SK-N-SH (cell line): ENCODE data around the gene GHRHR. TPM values are rescaled to one million over a fixed set of nuclear protein-coding genes. Genes with fewer than 3 reads are reported as not detected.

Experiments used
- CTCF ChIA-PET: fragments of 300-600, 350-600 bp; formaldehyde crosslinking; extraction: SDS; loops from one replicate; lab custom pipeline; 2021; lab: Yijun Ruan, JAX
- POLR2A ChIA-PET: fragments of 350-600 bp; sonication (Branson Sonifier 250); formaldehyde crosslinking; extraction: SDS; loops from one replicate; lab custom pipeline; 2020; ENCODE audit warnings: antibody characterized with exemption, inconsistent platforms; lab: Yijun Ruan, JAX
- DNase-seq: peaks from one replicate; pipeline ENCODE4 v3.0.0; 2012
- H2AFZ ChIP-seq: fragments of 200-600 bp; sonication (generic); 2 replicates; pipeline ENCODE4 v1.8.1; 2016; ENCODE audit warnings: antibody characterized with exemption, mild to moderate bottlenecking, low read depth
- H3F3A ChIP-seq: fragments of 200-600 bp; sonication (generic); replicated peaks from 2 replicates; pipeline ENCODE3; 2016; ENCODE audit warnings: antibody characterized with exemption, mild to moderate bottlenecking; ENCODE audit not compliant: insufficient read depth
- H3K27ac ChIP-seq, 2 experiments: fragments of 200-500 bp in 1 of 2; fragments of 200-600 bp in 1 of 2; sonication (Bioruptor generic) in 1 of 2; sonication (generic), shearing (Covaris generic) in 1 of 2; 2 replicates each; pipeline versions ENCODE4 v1.5.1 to v1.6.1; 2014 to 2016; ENCODE audit warnings: low read depth in 2 of 2, inconsistent platforms in 1 of 2, low read length in 1 of 2, mild to moderate bottlenecking in 1 of 2, mixed read lengths in 1 of 2
- H3K27me3 ChIP-seq: fragments of 200-600 bp; sonication (generic), shearing (Covaris generic); 2 replicates; pipeline ENCODE4 v1.6.1; 2016; ENCODE audit warnings: mixed run types; ENCODE audit not compliant: insufficient read depth
- H3K36me3 ChIP-seq, 2 experiments: fragments of 200-500 bp in 1 of 2; fragments of 200-600 bp in 1 of 2; sonication (Bioruptor generic) in 1 of 2; sonication (generic) in 1 of 2; replicated peaks in 1 of 2; 2 replicates each; pipeline versions ENCODE3 to v1.5.1; 2014 to 2016; ENCODE audit warnings: low read length in 1 of 2, mild to moderate bottlenecking in 1 of 2; ENCODE audit not compliant: insufficient read depth in 2 of 2, control insufficient read depth in 1 of 2
- H3K4me1 ChIP-seq, 2 experiments: fragments of 200-500 bp in 1 of 2; fragments of 200-600 bp in 1 of 2; sonication (Bioruptor generic) in 1 of 2; sonication (generic), shearing (Covaris generic) in 1 of 2; 2 replicates each; pipeline versions ENCODE4 v1.5.1 to v1.6.1; 2014 to 2016; ENCODE audit warnings: low read depth in 1 of 2, low read length in 1 of 2, mixed run types in 1 of 2; ENCODE audit not compliant: insufficient read depth in 2 of 2, control insufficient read depth in 1 of 2
- H3K4me2 ChIP-seq: fragments of 200-600 bp; sonication (generic), shearing (Covaris generic); 2 replicates; pipeline ENCODE4 v1.6.1; 2017; ENCODE audit warnings: mixed run types
- H3K4me3 ChIP-seq, 2 experiments: fragments of 200-500 bp in 1 of 2; fragments of 200-600 bp in 1 of 2; sonication (Bioruptor generic) in 1 of 2; sonication (generic), shearing (Covaris generic) in 1 of 2; 2 replicates each; pipeline versions ENCODE4 v1.5.1 to v1.8.1; 2014 to 2016; ENCODE audit warnings: low read depth in 2 of 2, inconsistent platforms in 1 of 2, low read length in 1 of 2, mild to moderate bottlenecking in 1 of 2, mixed read lengths in 1 of 2, moderate library complexity in 1 of 2
- H3K79me2 ChIP-seq: fragments of 200-600 bp; sonication (generic); 2 replicates; pipeline ENCODE4 v1.8.1; 2017; ENCODE audit warnings: mild to moderate bottlenecking; ENCODE audit not compliant: insufficient read depth
- H3K9ac ChIP-seq: fragments of 200-600 bp; sonication (generic); 2 replicates; pipeline ENCODE4 v1.6.1; 2017; ENCODE audit warnings: mixed run types
- H3K9me2 ChIP-seq: fragments of 200-600 bp; sonication (generic); 2 replicates; pipeline ENCODE4 v1.6.1; 2017; ENCODE audit warnings: mixed run types
- H3K9me3 ChIP-seq: fragments of 200-600 bp; sonication (generic); 2 replicates; pipeline ENCODE4 v1.6.1; 2017; ENCODE audit warnings: mixed run types, mild to moderate bottlenecking, moderate library complexity
- H4K20me1 ChIP-seq: fragments of 200-600 bp; sonication (generic); 2 replicates; pipeline ENCODE4 v1.6.1; 2017; ENCODE audit warnings: mild to moderate bottlenecking, mixed run types; ENCODE audit not compliant: insufficient read depth
- ELF1 ChIP-seq: IDR thresholded peaks from 2 replicates; pipeline ENCODE4 v1.4.0; 2012
- EP300 ChIP-seq, 2 experiments: IDR thresholded peaks; 2 replicates each; pipeline versions ENCODE4 v1.4.0 to v1.6.1; 2012; ENCODE audit warnings: borderline replicate concordance in 1 of 2, low read depth in 1 of 2, low read length in 1 of 2
- FOSL2 ChIP-seq: IDR thresholded peaks from 2 replicates; pipeline ENCODE4 v1.4.0; 2012; ENCODE audit warnings: low read depth, mild to moderate bottlenecking, moderate library complexity, borderline replicate concordance
- GABPA ChIP-seq: IDR thresholded peaks from 2 replicates; pipeline ENCODE4 v1.4.0; 2012; ENCODE audit warnings: low read depth, mild to moderate bottlenecking
- GATA2 ChIP-seq: sonication (generic); formaldehyde crosslinking; IDR thresholded peaks from 2 replicates; pipeline ENCODE4 v1.5.0; 2020; ENCODE audit warnings: mild to moderate bottlenecking, missing genetic modification reagents
- IRF3 ChIP-seq: fragments of 150-350 bp; IDR thresholded peaks from 2 replicates; pipeline ENCODE4 v1.6.1; 2016; ENCODE audit warnings: mild to moderate bottlenecking, low read depth, low read length
- MEF2A ChIP-seq: IDR thresholded peaks from 2 replicates; pipeline ENCODE4 v1.4.0; 2012; ENCODE audit warnings: low read depth, borderline replicate concordance
- MXI1 ChIP-seq: IDR thresholded peaks from 2 replicates; pipeline ENCODE4 v1.6.1; 2012; ENCODE audit warnings: mild to moderate bottlenecking, low read depth, low read length, improper control_type of control experiment
- NRF1 ChIP-seq: IDR thresholded peaks from 2 replicates; pipeline ENCODE4 v1.6.1; 2012; ENCODE audit warnings: low read depth, mild to moderate bottlenecking, low read length
- POLR2AphosphoS5 ChIP-seq: IDR thresholded peaks from 2 replicates; pipeline ENCODE4 v1.6.1; 2012; ENCODE audit warnings: low read depth, low read length
- RAD21 ChIP-seq: IDR thresholded peaks from 2 replicates; pipeline ENCODE4 v1.6.1; 2012; ENCODE audit warnings: mild to moderate bottlenecking, low read length
- RXRA ChIP-seq: IDR thresholded peaks from 2 replicates; pipeline ENCODE4 v1.4.0; 2012; ENCODE audit warnings: low read depth, mild to moderate bottlenecking, borderline replicate concordance
- TAF1 ChIP-seq: IDR thresholded peaks from 2 replicates; pipeline ENCODE4 v1.6.1; 2012; ENCODE audit warnings: low read depth, mild to moderate bottlenecking, low read length, moderate library complexity, borderline replicate concordance
- TCF12 ChIP-seq: IDR thresholded peaks from 2 replicates; pipeline ENCODE4 v1.4.0; 2012
- TEAD4 ChIP-seq: IDR thresholded peaks from 2 replicates; pipeline ENCODE4 v1.4.0; 2012; ENCODE audit warnings: mild to moderate bottlenecking, borderline replicate concordance; ENCODE audit not compliant: insufficient read depth
- USF2 ChIP-seq: fragments of 150-350 bp; IDR thresholded peaks from 2 replicates; pipeline ENCODE4 v1.6.1; 2017; ENCODE audit warnings: antibody characterized with exemption, low read length, low read depth, borderline replicate concordance
- WGBS: methylation state at CpG from one replicate; pipeline ENCODE4 v1.1.6; 2017; ENCODE audit warnings: low lambda C conversion rate; 5-methylcytosine and 5-hydroxymethylcytosine counted together
- polyA plus RNA-seq, 3 experiments: library from polyadenylated mRNA; depleted of rRNA; stranded (reverse); fragments of >200 nt; gene quantifications; 2 replicates each; pipeline ENCODE4 v1.2.3, GENCODE V29; 2012

GHRHR gene
- polyA plus RNA-seq, 1 of the 3 experiments (the other 2 are of a cell fraction): not detected

GRCh38 chr7:30927040-30927439 is 36.7 kb upstream of the GHRHR start:
- no peak overlapping the region for H3K4me2 ChIP-seq
- TF ChIP-seq GATA2 (CRISPR knock-in tag): no peak
- TF ChIP-seq MXI1: no peak
- no peak for TF ChIP-seq POLR2AphosphoS5
- no peak for TF ChIP-seq TEAD4
- TF ChIP-seq RAD21: no peak
- TF ChIP-seq USF2: no peak
- TF ChIP-seq TAF1: no peak
- no peak for TF ChIP-seq NRF1
- no peak for TF ChIP-seq RXRA
- TF ChIP-seq GABPA: no peak
- no peak for TF ChIP-seq IRF3
- no peak for TF ChIP-seq ELF1
- TF ChIP-seq, all 33 proteins: peak for 0
- ChIA-PET POLR2A (no interaction called here), CTCF (interaction anchor here (0.6 to 4.2 kb wide), 4 partner anchors 7 to 56 kb away, joined by 3 to 21 read pairs (median 11); no protein-coding TSS in a partner anchor)
- 21% methylated on average over 3 of the region's 3 CpGs for WGBS
- Histone ChIP-seq H3K9me3 (no peaks in the 10 kb centered on the region), H4K20me1 (no peaks in the 10 kb centered on the region), H3K36me3 (no peaks in the 10 kb centered on the region), H2AFZ (no peak overlapping the region), H3K27me3 (no peaks in the 10 kb centered on the region), H3K9me2 (no peaks in the 10 kb centered on the region), H3K27ac (no peak overlapping the region), H3K4me1 (peaks cover 0 to 33% of the 10 kb centered on the region in 2 experiments; a peak in 1 of 4 replicates), H3F3A (no peaks in the 10 kb centered on the region), H3K9ac (no peak overlapping the region), H3K4me3 (no peak overlapping the region; a peak in 1 of 4 replicates), H3K79me2 (no peaks in the 10 kb centered on the region)
- DNase-seq: peak; percentile 20

DNA sequence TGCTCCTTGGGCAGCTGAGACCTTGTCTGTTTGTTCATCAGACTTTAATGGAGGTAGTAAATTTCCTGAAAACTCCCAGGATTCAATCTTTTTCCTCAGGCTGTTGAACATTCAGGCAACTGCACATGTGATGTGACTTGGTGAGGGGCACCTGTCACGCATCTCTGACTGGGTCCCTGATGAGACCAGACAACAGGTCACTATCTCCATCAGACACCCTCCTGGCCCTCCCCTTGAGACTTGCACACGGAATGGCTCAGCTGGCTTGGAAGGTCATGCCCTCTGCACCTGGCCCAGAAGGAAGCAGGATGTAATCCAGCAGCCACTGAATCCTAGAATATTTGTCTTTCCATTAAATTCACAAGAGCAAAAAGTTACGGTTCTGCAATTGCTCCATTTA is 36.2 kb upstream of the GHRHR start:
- POLR2A ChIA-PET: no interaction called here
- no peak for TF ChIP-seq TCF12
- TF ChIP-seq FOSL2: no peak
- no peak for TF ChIP-seq GATA2 (CRISPR knock-in tag)
- no peak for TF ChIP-seq MEF2A
- TF ChIP-seq EP300 (IDR thresholded peaks at IDR 0.05; ENCODE audit: borderline replicate concordance in 1 of 2, low read depth in 1 of 2, low read length in 1 of 2): no peak
- DNase-seq: peak; percentile 6
- no peak overlapping the region for H3K4me2 ChIP-seq
- CTCF ChIA-PET: interaction anchor here (0.6 to 4.2 kb wide), 5 partner anchors 8 to 195 kb away, joined by 3 to 21 read pairs (median 4); no protein-coding TSS in a partner anchor
- no peak overlapping the region for H2AFZ ChIP-seq
- H3K27ac ChIP-seq: no peak overlapping the region
- H3F3A ChIP-seq: no peaks in the 10 kb centered on the region
- peaks cover 0 to 35% of the 10 kb centered on the region in 2 experiments; a peak in 1 of 4 replicates for H3K4me1 ChIP-seq
- no peaks in the 10 kb centered on the region for H3K9me3 ChIP-seq
- H3K36me3 ChIP-seq: no peaks in the 10 kb centered on the region
- H4K20me1 ChIP-seq: no peaks in the 10 kb centered on the region
- no peak overlapping the region for H3K4me3 ChIP-seq
- H3K9me2 ChIP-seq: no peaks in the 10 kb centered on the region
- H3K27me3 ChIP-seq: no peaks in the 10 kb centered on the region
- 65% methylated on average over 3 of the region's 3 CpGs for WGBS
- H3K79me2 ChIP-seq: no peaks in the 10 kb centered on the region
- H3K9ac ChIP-seq: no peak overlapping the region
